EL (cell line): Measurements from ENCODE around the gene C1QTNF5.

Experiments used
- DNase-seq: peaks from one replicate; pipeline ENCODE4 v3.0.0-alpha.2; 2016

C1QTNF5 gene

GRCh38 chr11:119372260-119373058, 31.8 kb upstream of the C1QTNF5 start:
- no peak for DNase-seq

- no peak for DNase-seq
Observed at GRCh38 chr11:119371778-119372182, 31.1 kb upstream of the C1QTNF5 start.

- no peak for DNase-seq
Observed at GRCh38 chr11:119371067-119371601, 30.5 kb upstream of the C1QTNF5 start.

- DNase-seq = no peak
Observed at GRCh38 chr11:119370486-119371046, 29.9 kb upstream of the C1QTNF5 start.

GRCh38 chr11:119369132-119369925, 28.6 kb upstream of the C1QTNF5 start:
- no peak for DNase-seq

GRCh38 chr11:119368121-119369034, 27.7 kb upstream of the C1QTNF5 start:
- no peak for DNase-seq

GRCh38 chr11:119367661-119368120, 27.0 kb upstream of the C1QTNF5 start:
- no peak for DNase-seq

- no peak for DNase-seq
Observed at GRCh38 chr11:119366690-119367620, 26.3 kb upstream of the C1QTNF5 start.

- DNase-seq = no peak
Observed at GRCh38 chr11:119365071-119365591, 24.4 kb upstream of the C1QTNF5 start.

GRCh38 chr11:119363851-119364590, 23.3 kb upstream of the C1QTNF5 start:
- no peak for DNase-seq

GRCh38 chr11:119363081-119363850, 22.6 kb upstream of the C1QTNF5 start:
- no peak for DNase-seq

GRCh38 chr11:119362741-119363080, 22.0 kb upstream of the C1QTNF5 start:
- DNase-seq = no peak

- no peak for DNase-seq
Observed at GRCh38 chr11:119361941-119362725, 21.4 kb upstream of the C1QTNF5 start.

- peak; percentile 80 for DNase-seq
Observed at GRCh38 chr11:119361056-119361787, 20.5 kb upstream of the C1QTNF5 start.

GRCh38 chr11:119359365-119360214, 18.9 kb upstream of the C1QTNF5 start:
- DNase-seq = no peak

- no peak for DNase-seq
Observed at GRCh38 chr11:119357074-119357473, 16.4 kb upstream of the C1QTNF5 start.
